Neural cell (in vitro differentiated cells): ENCODE results near the gene PHACTR1. TPM values are rescaled to one million over a fixed set of nuclear protein-coding genes. Genes with fewer than 3 reads are reported as not detected.

Experiments used
- H2AFZ ChIP-seq: fragments of 200-600, 300-800 bp; sonication (generic), shearing (Covaris generic); 2 replicates; pipeline ENCODE4 v1.6.0; 2014; ENCODE audit warnings: low read depth, mild to moderate bottlenecking, antibody characterized with exemption, low read length, moderate library complexity
- H3F3A ChIP-seq: fragments of 200-600 bp; shearing (Covaris generic); 2 replicates; pipeline ENCODE4 v1.6.1; 2016; ENCODE audit warnings: mild to moderate bottlenecking, moderate library complexity, mixed read lengths, antibody characterized with exemption, low read length; ENCODE audit not compliant: insufficient read depth, poor library complexity, severe bottlenecking
- H3K27ac ChIP-seq: fragments of 200-600, 300-800 bp; sonication (generic), shearing (Covaris generic); 2 replicates; pipeline ENCODE4 v1.5.1; 2014; ENCODE audit warnings: mild to moderate bottlenecking, low read length, moderate library complexity
- H3K27me3 ChIP-seq: fragments of 300-800, 200-600 bp; sonication (generic), shearing (Covaris generic); 2 replicates; pipeline ENCODE4 v1.6.0; 2014; ENCODE audit warnings: mild to moderate bottlenecking, low read depth, low read length, moderate library complexity; ENCODE audit not compliant: insufficient read depth
- H3K36me3 ChIP-seq: fragments of 300-800, 200-600 bp; sonication (generic), shearing (Covaris generic); 2 replicates; pipeline ENCODE4 v1.5.1; 2014; ENCODE audit warnings: mild to moderate bottlenecking, antibody characterized with exemption, low read length, moderate library complexity; ENCODE audit not compliant: insufficient read depth
- H3K4me2 ChIP-seq: fragments of 300-800, 200-600 bp; sonication (generic), shearing (Covaris generic); 2 replicates; pipeline ENCODE4 v1.6.0; 2014; ENCODE audit warnings: mild to moderate bottlenecking, low read length
- H3K4me3 ChIP-seq: fragments of 300-800, 200-600 bp; sonication (generic), shearing (Covaris generic); 2 replicates; pipeline ENCODE4 v1.5.1; 2014; ENCODE audit warnings: mild to moderate bottlenecking, low read length, moderate library complexity
- H3K79me2 ChIP-seq: fragments of 200-600 bp; shearing (Covaris generic); replicated peaks from 2 replicates; pipeline ENCODE4 v1.6.0; 2014; ENCODE audit warnings: mild to moderate bottlenecking, low read length, moderate library complexity; ENCODE audit not compliant: insufficient read depth
- H3K9ac ChIP-seq: fragments of 300-800, 200-600 bp; sonication (generic), shearing (Covaris generic); 2 replicates; pipeline ENCODE4 v1.6.1; 2016; ENCODE audit warnings: mild to moderate bottlenecking, low read length, mixed read lengths
- H3K9me2 ChIP-seq: fragments of 200-600 bp; shearing (Covaris generic); 2 replicates; pipeline ENCODE4 v1.6.1; 2016; ENCODE audit warnings: mild to moderate bottlenecking, low read length, mixed read lengths; ENCODE audit not compliant: insufficient read depth
- H3K9me3 ChIP-seq: fragments of 200-600, 300-800 bp; sonication (generic), shearing (Covaris generic); 2 replicates; pipeline ENCODE4 v1.6.1; 2016; ENCODE audit warnings: mild to moderate bottlenecking, mixed run types, low read length, moderate library complexity, mixed read lengths
- H4K20me1 ChIP-seq: fragments of 200-600 bp; shearing (Covaris generic); 2 replicates; pipeline ENCODE4 v1.6.1; 2016; ENCODE audit warnings: mild to moderate bottlenecking, mixed run types; ENCODE audit not compliant: insufficient read depth
- EP300 ChIP-seq: fragments of 450-650 bp; conservative IDR thresholded peaks from 2 replicates; pipeline ENCODE4 v1.6.1; 2014; ENCODE audit warnings: antibody characterized with exemption, mild to moderate bottlenecking, moderate library complexity; ENCODE audit not compliant: poor library complexity, severe bottlenecking
- EZH2 ChIP-seq: fragments of 200-600, 300-800 bp; shearing (Covaris generic), sonication (generic); IDR thresholded peaks from 2 replicates; pipeline ENCODE4 v1.6.1; 2014; ENCODE audit warnings: antibody characterized with exemption, low read length, borderline replicate concordance, mild to moderate bottlenecking; ENCODE audit not compliant: insufficient read depth, poor library complexity, severe bottlenecking
- MXI1 ChIP-seq: fragments of 450-650 bp; conservative IDR thresholded peaks from 2 replicates; pipeline ENCODE4 v1.6.1; 2014; ENCODE audit warnings: antibody characterized with exemption, mild to moderate bottlenecking; ENCODE audit not compliant: poor library complexity, severe bottlenecking
- POLR2AphosphoS5 ChIP-seq: IDR thresholded peaks from 2 replicates; pipeline ENCODE4 v1.6.1; 2012
- RAD21 ChIP-seq: fragments of 450-650 bp; conservative IDR thresholded peaks from 2 replicates; pipeline ENCODE4 v1.6.1; 2014; ENCODE audit warnings: antibody characterized with exemption, mild to moderate bottlenecking, moderate library complexity
- SMC3 ChIP-seq: fragments of 450-650 bp; conservative IDR thresholded peaks from 2 replicates; pipeline ENCODE4 v1.6.1; 2014; ENCODE audit warnings: antibody characterized with exemption, mild to moderate bottlenecking, moderate library complexity; ENCODE audit not compliant: poor library complexity
- TAF1 ChIP-seq: IDR thresholded peaks from 2 replicates; pipeline ENCODE4 v1.6.1; 2012; ENCODE audit warnings: low read depth
- polyA plus RNA-seq: library from polyadenylated mRNA; depleted of rRNA; stranded (reverse); fragments of >200 nt; gene quantifications from 2 replicates; pipeline ENCODE4 v1.2.3, GENCODE V29; 2014
- TF ChIP-seq, protein P1 (sequence below): fragments of 450-650 bp; IDR thresholded peaks from 2 replicates; pipeline ENCODE4 v1.5.1; 2014; ENCODE audit warnings: antibody characterized with exemption, mild to moderate bottlenecking, moderate library complexity; ENCODE audit not compliant: poor library complexity, severe bottlenecking
- TF ChIP-seq, protein P2 (sequence below): IDR thresholded peaks from 2 replicates; pipeline ENCODE4 v1.6.1; 2012; ENCODE audit warnings: borderline replicate concordance

The PHACTR1 gene
- polyA plus RNA-seq, 1 donor from 2014 or later, result 7.8 TPM

DNA sequence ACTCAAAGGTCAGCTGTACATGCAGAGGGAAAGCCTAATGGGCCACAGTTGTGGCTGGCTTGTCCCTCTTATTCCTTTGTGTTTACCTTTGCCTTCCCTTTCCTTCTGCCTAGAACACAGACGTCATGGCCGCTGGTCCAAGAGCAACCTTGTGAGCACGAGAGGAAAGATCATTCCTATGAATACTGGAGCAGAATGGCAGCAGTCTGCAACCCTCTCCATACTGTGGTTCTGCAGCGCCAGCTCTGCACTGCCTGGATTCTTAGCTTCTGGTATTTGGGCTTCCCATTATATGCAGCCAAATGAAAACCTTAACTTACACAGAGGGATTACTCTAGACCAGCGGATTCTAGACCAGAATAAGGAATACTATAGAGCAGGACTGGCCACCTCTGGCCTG, 599.3 kb downstream of the PHACTR1 start:
- Histone ChIP-seq H3K9me2 (no peaks in the 10 kb centered on the region), H3K4me3 (no peak overlapping the region), H3K27me3 (no peaks in the 10 kb centered on the region), H2AFZ (no peak overlapping the region), H3K27ac (no peak overlapping the region), H3F3A (no peaks in the 10 kb centered on the region), H3K9me3 (no peaks in the 10 kb centered on the region), H3K79me2 (no peaks in the 10 kb centered on the region), H3K9ac (no peak overlapping the region), H4K20me1 (no peaks in the 10 kb centered on the region), H3K4me2 (no peak overlapping the region), H3K36me3 (peaks cover 18% of the 10 kb centered on the region)
- TF ChIP-seq, protein P1, sequence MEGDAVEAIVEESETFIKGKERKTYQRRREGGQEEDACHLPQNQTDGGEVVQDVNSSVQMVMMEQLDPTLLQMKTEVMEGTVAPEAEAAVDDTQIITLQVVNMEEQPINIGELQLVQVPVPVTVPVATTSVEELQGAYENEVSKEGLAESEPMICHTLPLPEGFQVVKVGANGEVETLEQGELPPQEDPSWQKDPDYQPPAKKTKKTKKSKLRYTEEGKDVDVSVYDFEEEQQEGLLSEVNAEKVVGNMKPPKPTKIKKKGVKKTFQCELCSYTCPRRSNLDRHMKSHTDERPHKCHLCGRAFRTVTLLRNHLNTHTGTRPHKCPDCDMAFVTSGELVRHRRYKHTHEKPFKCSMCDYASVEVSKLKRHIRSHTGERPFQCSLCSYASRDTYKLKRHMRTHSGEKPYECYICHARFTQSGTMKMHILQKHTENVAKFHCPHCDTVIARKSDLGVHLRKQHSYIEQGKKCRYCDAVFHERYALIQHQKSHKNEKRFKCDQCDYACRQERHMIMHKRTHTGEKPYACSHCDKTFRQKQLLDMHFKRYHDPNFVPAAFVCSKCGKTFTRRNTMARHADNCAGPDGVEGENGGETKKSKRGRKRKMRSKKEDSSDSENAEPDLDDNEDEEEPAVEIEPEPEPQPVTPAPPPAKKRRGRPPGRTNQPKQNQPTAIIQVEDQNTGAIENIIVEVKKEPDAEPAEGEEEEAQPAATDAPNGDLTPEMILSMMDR, result no peak
- no peak for TF ChIP-seq EP300
- TF ChIP-seq POLR2AphosphoS5, result no peak
- TF ChIP-seq, protein P2, sequence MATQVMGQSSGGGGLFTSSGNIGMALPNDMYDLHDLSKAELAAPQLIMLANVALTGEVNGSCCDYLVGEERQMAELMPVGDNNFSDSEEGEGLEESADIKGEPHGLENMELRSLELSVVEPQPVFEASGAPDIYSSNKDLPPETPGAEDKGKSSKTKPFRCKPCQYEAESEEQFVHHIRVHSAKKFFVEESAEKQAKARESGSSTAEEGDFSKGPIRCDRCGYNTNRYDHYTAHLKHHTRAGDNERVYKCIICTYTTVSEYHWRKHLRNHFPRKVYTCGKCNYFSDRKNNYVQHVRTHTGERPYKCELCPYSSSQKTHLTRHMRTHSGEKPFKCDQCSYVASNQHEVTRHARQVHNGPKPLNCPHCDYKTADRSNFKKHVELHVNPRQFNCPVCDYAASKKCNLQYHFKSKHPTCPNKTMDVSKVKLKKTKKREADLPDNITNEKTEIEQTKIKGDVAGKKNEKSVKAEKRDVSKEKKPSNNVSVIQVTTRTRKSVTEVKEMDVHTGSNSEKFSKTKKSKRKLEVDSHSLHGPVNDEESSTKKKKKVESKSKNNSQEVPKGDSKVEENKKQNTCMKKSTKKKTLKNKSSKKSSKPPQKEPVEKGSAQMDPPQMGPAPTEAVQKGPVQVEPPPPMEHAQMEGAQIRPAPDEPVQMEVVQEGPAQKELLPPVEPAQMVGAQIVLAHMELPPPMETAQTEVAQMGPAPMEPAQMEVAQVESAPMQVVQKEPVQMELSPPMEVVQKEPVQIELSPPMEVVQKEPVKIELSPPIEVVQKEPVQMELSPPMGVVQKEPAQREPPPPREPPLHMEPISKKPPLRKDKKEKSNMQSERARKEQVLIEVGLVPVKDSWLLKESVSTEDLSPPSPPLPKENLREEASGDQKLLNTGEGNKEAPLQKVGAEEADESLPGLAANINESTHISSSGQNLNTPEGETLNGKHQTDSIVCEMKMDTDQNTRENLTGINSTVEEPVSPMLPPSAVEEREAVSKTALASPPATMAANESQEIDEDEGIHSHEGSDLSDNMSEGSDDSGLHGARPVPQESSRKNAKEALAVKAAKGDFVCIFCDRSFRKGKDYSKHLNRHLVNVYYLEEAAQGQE, result no peak
- no peak for TF ChIP-seq RAD21
- TF ChIP-seq TAF1, result no peak
- TF ChIP-seq EZH2, result no peak
- TF ChIP-seq MXI1, result no peak
- no peak for TF ChIP-seq SMC3

GRCh38 chr6:13318821-13319220, 602.3 kb downstream of the PHACTR1 start:
- no peak overlapping the region for H3K4me3 ChIP-seq
- no peaks in the 10 kb centered on the region for H3K9me3 ChIP-seq
- H3K9ac ChIP-seq, result no peak overlapping the region
- no peaks in the 10 kb centered on the region for H4K20me1 ChIP-seq
- peaks cover 20% of the 10 kb centered on the region for H3K36me3 ChIP-seq
- no peaks in the 10 kb centered on the region for H3K79me2 ChIP-seq
- no peaks in the 10 kb centered on the region for H3F3A ChIP-seq
- TF ChIP-seq EZH2, result no peak
- no peak for TF ChIP-seq POLR2AphosphoS5
- TF ChIP-seq, protein P1, result no peak
- no peak for TF ChIP-seq MXI1
- no peak for TF ChIP-seq SMC3
- TF ChIP-seq RAD21, result no peak
- no peak for TF ChIP-seq TAF1
- no peak for TF ChIP-seq EP300
- TF ChIP-seq, protein P2, result no peak
- no peak overlapping the region for H2AFZ ChIP-seq
- no peak overlapping the region for H3K4me2 ChIP-seq
- H3K27me3 ChIP-seq, result no peaks in the 10 kb centered on the region
- no peak overlapping the region for H3K27ac ChIP-seq
- no peaks in the 10 kb centered on the region for H3K9me2 ChIP-seq
